B cell (primary cell): ENCODE data around the gene TMEM208.

Experiments
- CTCF ChIP-seq: fragments of 200-600 bp; IDR thresholded peaks from one replicate; pipeline ENCODE4 v1.8.0; 2022; ENCODE audit warnings: antibody characterized with exemption, mild to moderate bottlenecking
- EZH2 ChIP-seq: IDR thresholded peaks from 2 replicates; pipeline ENCODE4 v1.6.1; 2012; ENCODE audit warnings: borderline replicate concordance, low read depth, mild to moderate bottlenecking, moderate library complexity, low read length; ENCODE audit not compliant: insufficient read depth, poor library complexity, severe bottlenecking

- TF ChIP-seq CTCF (no peak), EZH2 (no peak)
Observed at GRCh38 chr16:67211674-67212073, 15.3 kb upstream of the TMEM208 start.
